GM18861 (cell line): ENCODE measurements around the gene PCDHGA1.

Source experiments
- ATAC-seq: cut with Tn5 transposase; IDR thresholded peaks from one replicate; pipeline ENCODE4 v1.9.1; 2021; ENCODE audit not compliant: unreplicated experiment

The PCDHGA1 gene

GRCh38 chr5:141511771-141512325 lies 181.5 kb downstream of the PCDHGA1 start:
- no peak for ATAC-seq

GRCh38 chr5:141512390-141512910 lies 182.1 kb downstream of the PCDHGA1 start:
- ATAC-seq: no peak

DNA sequence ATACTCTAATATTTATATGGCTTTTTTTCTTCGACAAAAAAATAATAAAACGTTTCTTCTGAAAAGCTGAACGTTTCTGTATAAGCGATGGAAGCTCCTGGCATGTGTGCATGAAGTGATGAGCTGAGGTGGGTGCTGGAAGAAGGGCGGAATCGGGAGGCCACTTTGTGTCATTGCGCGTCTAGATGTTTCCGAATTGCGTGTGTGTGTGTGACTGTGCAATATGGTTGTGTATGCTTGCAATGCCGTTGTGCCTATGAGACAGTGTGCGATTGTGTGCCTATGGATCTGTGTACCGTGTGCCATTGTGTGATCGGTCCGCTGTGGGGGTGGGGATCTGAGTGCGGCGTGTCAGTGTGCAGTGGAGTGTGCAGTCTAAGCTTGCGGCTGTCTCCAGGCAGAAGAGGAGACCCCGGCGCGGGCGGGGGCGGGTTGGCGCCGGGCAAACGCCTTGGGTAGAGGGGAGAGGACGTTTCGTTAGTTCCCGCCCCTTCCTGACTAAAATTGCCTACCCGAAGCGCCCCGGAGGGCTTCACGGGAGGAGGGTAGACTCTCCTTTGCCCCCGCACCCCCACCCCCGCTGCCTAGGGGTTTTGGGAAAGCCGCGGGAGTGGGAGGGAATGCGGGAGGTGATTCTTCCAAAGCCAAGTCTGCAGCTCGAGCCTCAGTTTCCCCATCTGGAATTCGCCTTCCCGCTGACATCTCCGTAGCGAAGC lies 182.8 kb downstream of the PCDHGA1 start:
- ATAC-seq: no peak

DNA sequence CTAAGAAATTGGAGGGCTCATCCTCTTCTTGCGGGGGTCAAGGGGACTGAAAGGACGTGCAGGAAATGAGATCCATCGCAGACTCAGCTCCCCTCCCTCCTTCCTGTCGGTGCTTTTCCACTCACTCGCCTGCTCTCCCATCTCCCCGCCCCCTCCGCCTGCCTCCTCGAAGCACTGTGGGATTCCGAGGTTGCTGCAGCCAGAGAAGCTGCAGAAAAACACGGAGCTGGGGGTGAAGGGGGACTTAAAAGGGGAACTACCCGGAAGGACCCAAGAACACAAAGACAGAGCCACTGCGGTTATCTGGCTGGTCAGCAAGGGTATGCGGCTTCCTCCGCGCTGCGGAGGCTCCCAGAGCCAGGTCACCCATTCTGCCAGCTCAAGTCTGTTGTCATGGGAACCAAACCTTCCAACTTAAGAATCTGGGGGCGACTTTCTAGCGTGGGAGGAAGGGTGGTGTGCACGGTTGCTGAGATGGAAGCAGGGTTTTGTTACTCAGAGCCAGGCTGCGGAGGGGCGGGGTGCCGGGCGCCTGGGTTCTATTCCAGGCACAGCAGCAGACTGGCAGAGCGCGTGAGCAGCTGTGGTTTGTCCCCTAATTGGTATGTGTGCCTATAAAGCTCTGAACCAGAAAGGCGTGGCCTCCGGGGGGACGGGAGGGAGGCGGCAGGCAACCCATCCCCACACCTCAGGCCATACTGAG lies 183.5 kb downstream of the PCDHGA1 start:
- peak; percentile 21 for ATAC-seq

DNA sequence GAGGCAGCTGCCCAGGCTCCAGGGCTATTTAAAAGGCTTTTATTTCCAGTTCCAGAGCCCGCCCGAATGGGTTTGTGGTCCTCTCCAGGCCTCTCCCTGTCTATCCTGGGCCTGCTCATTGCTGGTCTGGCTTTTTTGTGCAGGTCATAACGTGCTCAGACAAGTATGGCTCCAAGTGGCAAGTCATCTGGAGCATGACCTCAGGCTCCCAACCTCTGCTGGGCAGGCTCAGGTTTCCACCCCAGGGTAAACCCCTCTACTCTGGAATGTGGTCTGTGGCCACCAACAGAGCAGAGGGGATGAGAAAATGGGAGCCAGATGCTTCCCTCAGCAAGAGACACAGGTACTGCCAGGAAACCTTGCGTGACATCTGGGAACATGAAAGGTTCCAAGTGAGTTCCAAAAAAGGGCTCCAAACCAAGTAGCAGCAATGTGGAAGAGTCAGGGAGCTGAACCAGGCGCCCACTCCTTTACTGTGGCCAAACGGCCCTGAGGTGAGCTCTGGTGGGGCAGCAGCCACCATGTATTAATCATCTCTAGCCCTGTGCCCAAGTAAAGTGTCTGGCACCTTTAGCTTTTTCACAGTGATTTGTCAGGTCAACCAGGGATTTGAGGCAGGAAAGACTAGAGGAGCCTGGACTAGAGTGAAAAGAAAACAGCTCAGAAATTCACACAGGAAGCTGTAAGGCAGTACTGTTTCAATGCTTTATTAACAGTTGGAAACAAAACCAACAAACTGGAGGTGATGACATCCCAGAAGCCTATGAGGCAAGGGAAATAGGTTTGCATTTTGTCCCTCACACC lies 184.2 kb downstream of the PCDHGA1 start:
- ATAC-seq: peak; percentile 3

GRCh38 chr5:141515141-141515540 lies 184.8 kb downstream of the PCDHGA1 start:
- ATAC-seq: no peak

DNA sequence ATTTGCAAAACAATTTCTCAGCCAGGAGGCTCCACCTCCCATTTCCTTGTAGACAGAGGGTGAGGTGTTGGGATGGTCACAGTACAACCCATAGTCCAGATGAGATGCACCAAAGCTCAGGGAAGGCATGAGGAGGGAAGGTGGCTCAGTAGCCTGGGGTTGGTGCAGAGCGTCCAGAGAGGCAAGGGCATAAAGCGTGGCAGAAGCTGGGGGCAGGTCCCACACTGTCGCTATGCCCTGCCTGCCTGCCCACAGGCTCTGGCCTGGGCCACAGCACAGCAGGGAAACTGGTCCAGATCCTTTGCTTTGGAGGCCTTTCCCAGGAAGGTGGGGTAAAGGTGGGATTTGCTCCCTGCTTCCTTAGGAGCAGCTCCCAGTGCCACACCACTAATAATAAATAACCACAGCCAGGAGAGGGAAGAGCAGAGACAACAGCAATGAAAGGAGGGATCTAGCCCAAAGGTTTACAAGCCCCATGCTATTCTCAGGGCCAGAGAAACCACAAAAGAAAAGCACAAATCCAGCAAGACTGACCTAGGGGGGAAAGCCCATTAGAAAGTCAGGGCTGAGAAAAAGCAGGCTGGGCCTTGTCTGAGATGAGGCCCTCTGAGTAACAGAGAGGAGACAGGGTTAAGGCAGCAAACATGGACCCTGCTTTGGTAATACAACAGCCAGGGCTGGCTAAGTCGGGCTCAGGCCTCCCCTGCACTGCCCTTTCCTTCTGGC lies 185.8 kb downstream of the PCDHGA1 start:
- ATAC-seq: no peak

DNA sequence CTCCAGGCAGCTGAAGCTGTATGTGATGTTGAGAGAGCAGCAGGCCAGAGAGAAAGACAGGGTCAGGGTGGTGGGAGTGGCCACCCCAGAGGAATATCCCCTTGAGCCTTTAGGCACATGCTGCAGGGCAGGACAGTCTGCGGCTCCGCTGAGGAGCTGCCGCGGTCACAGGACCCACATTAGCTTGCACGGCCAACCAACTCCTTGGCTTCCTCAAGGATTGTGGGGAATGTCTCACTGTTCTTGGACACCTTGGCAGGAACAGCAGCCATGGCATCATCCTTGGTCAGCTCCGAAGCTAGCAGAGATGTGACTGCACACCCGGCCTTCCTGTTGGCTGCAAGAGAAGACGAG lies 186.3 kb downstream of the PCDHGA1 start:
- ATAC-seq: no peak

DNA sequence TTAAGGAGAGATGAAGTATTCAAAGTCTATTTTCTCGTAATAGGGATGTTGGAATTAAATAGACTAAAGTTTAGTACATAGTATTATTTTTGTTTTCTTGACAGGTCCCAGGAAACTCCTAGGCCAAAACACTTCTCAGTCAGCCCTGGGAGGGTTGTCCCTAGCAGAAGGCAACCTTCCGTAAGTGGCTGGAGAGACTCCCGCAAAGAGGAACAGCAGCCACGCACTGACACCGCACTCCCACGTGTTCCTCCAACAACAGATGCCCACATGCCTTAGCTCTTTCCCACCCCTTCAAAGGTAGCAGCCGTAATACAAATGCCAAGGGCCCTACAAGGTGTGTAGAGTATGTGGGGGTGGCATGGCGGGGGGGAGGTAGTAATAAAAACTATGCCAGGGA lies 187.0 kb downstream of the PCDHGA1 start:
- ATAC-seq: no peak

DNA sequence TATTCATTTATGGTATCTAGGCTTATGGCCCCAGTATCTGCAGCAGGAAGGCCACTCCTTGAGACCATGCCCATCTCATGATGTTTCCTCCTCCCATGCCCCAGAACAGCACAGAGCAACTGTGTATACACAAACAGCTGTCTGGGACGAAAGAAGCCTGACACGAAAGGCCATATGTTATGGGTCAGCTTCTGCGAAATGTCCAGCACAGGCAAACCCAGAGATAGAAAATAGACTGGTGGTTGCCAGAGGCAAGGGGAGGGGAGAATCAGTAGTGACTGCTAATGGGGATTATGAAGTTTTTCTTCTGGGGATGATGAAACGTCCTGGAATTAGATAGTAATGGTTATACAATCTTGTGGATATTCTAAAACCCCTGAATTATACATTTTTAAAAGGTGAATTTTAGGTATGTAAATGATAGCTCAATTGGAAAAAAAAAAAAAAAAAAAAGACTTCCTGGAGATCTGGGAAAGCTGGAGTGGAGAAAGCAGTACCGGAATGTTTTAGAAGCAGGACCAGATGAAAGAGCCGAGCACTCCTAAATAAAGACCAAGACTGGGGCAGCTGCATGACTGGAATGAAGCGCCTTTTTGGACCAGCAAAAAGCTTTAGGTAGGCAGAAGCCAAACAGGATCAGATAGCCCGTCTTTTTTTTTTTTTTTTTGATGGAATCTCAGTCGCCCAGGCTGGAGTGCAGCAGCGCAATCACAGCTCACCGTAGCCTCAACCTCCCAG lies 187.7 kb downstream of the PCDHGA1 start:
- ATAC-seq: no peak

- no peak for ATAC-seq
These were observed 188.3 kb downstream of the PCDHGA1 start for GRCh38 chr5:141518618-141519015.

GRCh38 chr5:141519605-141520565 lies 189.6 kb downstream of the PCDHGA1 start:
- ATAC-seq: no peak

- no peak for ATAC-seq
These were observed 191.0 kb downstream of the PCDHGA1 start for GRCh38 chr5:141521244-141521781.

GRCh38 chr5:141522301-141522700 lies 192.0 kb downstream of the PCDHGA1 start:
- no peak for ATAC-seq

DNA sequence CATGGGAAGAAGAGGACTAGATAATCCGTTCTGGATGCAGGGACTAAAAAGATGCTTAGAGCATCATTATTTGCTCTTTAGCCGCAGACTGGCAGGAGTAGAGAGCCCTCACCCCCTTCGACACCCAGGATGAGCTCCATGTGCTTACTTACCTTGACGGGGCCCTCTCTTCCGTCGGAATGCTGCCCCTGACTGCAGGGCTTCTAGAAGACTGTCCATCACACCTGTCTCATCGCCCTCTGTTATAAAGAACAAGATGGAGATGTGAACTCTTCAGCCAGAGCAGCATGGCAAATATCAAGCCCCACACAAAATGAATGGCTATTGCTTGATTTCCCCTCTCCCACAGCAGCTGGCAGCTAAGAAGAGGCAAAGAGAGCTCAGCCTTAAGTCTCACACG lies 193.7 kb downstream of the PCDHGA1 start:
- no peak for ATAC-seq

GRCh38 chr5:141524604-141525597 lies 194.6 kb downstream of the PCDHGA1 start:
- ATAC-seq: peak; percentile 73

- ATAC-seq: no peak
These were observed 195.3 kb downstream of the PCDHGA1 start for GRCh38 chr5:141525653-141526052.
